DOHH2 (cell line): Measurements from ENCODE around the gene TEC.

Experiments
- CTCF ChIP-seq: fragments of 200-600 bp; sonication (generic); IDR thresholded peaks from one replicate; pipeline ENCODE4 v1.5.1; 2014; ENCODE audit warnings: antibody characterized with exemption, mild to moderate bottlenecking, low read depth, low read length; ENCODE audit not compliant: poor library complexity, severe bottlenecking
- EZH2phosphoT487 ChIP-seq: fragments of 200-600 bp; sonication (generic); IDR thresholded peaks from 2 replicates; pipeline ENCODE4 v1.6.1; 2017; ENCODE audit warnings: borderline replicate concordance, mild to moderate bottlenecking, antibody characterized with exemption, low read length, moderate library complexity, mixed read lengths

- TF ChIP-seq CTCF = no peak
- no peak for TF ChIP-seq EZH2phosphoT487
These were observed 43.4 kb downstream of the TEC start for GRCh38 chr4:48226199-48226598.
